ENCODE results near the gene IL18RAP. TPM values are rescaled to one million over a fixed set of nuclear protein-coding genes. Genes with fewer than 3 reads are reported as not detected.

Gene IL18RAP, protein sequence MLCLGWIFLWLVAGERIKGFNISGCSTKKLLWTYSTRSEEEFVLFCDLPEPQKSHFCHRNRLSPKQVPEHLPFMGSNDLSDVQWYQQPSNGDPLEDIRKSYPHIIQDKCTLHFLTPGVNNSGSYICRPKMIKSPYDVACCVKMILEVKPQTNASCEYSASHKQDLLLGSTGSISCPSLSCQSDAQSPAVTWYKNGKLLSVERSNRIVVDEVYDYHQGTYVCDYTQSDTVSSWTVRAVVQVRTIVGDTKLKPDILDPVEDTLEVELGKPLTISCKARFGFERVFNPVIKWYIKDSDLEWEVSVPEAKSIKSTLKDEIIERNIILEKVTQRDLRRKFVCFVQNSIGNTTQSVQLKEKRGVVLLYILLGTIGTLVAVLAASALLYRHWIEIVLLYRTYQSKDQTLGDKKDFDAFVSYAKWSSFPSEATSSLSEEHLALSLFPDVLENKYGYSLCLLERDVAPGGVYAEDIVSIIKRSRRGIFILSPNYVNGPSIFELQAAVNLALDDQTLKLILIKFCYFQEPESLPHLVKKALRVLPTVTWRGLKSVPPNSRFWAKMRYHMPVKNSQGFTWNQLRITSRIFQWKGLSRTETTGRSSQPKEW
- not detected in 3 replicates for total RNA-seq (2021)
- Bru-seq, nascent RNA = not detected
- long read RNA-seq, experiment 1 = 0 reads
- long read RNA-seq, experiment 2 = 0 reads
- long read RNA-seq, experiment 3 = 0 reads

DNA sequence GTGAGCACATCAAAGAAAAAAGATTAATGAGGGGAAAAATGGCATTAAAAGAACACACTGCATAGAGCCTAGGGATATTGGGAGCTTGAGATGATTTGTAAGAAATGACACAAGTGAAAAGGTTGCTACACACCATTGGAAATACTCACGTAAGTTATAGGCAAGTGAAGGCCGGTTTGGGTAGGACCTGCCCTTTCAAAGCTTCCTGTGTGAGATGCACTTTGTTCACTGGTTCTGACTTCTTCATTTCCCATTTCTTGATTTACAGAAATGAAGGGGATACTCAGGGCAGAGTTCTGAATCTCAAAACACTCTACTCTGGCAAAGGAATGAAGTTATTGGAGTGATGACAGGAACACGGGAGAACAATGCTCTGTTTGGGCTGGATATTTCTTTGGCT is at the start of gene IL18RAP:
Gene IL18RAP, plus strand, starts transcription at position 251 of the 400 bp plus-strand sequence. Its CDS starts 118 bp downstream, at position 369.
- TF ChIP-seq, protein P1, sequence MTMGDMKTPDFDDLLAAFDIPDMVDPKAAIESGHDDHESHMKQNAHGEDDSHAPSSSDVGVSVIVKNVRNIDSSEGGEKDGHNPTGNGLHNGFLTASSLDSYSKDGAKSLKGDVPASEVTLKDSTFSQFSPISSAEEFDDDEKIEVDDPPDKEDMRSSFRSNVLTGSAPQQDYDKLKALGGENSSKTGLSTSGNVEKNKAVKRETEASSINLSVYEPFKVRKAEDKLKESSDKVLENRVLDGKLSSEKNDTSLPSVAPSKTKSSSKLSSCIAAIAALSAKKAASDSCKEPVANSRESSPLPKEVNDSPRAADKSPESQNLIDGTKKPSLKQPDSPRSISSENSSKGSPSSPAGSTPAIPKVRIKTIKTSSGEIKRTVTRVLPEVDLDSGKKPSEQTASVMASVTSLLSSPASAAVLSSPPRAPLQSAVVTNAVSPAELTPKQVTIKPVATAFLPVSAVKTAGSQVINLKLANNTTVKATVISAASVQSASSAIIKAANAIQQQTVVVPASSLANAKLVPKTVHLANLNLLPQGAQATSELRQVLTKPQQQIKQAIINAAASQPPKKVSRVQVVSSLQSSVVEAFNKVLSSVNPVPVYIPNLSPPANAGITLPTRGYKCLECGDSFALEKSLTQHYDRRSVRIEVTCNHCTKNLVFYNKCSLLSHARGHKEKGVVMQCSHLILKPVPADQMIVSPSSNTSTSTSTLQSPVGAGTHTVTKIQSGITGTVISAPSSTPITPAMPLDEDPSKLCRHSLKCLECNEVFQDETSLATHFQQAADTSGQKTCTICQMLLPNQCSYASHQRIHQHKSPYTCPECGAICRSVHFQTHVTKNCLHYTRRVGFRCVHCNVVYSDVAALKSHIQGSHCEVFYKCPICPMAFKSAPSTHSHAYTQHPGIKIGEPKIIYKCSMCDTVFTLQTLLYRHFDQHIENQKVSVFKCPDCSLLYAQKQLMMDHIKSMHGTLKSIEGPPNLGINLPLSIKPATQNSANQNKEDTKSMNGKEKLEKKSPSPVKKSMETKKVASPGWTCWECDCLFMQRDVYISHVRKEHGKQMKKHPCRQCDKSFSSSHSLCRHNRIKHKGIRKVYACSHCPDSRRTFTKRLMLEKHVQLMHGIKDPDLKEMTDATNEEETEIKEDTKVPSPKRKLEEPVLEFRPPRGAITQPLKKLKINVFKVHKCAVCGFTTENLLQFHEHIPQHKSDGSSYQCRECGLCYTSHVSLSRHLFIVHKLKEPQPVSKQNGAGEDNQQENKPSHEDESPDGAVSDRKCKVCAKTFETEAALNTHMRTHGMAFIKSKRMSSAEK (CRISPR knock-in tag; IDR thresholded peaks at IDR 0.05; ENCODE audit: borderline replicate concordance) = no peak
- TF ChIP-seq ESRRA (CRISPR knock-in tag; IDR thresholded peaks at IDR 0.05; ENCODE audit: borderline replicate concordance) = no peak
- TF ChIP-seq ZNF416 (CRISPR knock-in tag; IDR thresholded peaks at IDR 0.05) = no peak
- no peak for TF ChIP-seq MYBL2 (CRISPR knock-in tag; IDR thresholded peaks at IDR 0.05)
- no peak for TF ChIP-seq NFE2L1 (CRISPR knock-in tag; IDR thresholded peaks at IDR 0.05)
- no peak for TF ChIP-seq TEAD1 (CRISPR knock-in tag; IDR thresholded peaks at IDR 0.05)
- TF ChIP-seq SOX15 (CRISPR knock-in tag; IDR thresholded peaks at IDR 0.05) = no peak
- no peak within 1 kb of the TSS for H3K4me3 Mint-ChIP-seq
- DNase-seq (ENCODE audit: low spot score) = no peak
- no peaks in the 10 kb centered on the region for H3K36me3 Mint-ChIP-seq
- no peaks in the 10 kb centered on the region for H3K4me1 Mint-ChIP-seq
- CTCF ChIA-PET = no interaction called here
- H3K27me3 Mint-ChIP-seq (ENCODE audit: low read depth) = no peaks in the 10 kb centered on the region; the same call in none of the 2 replicates
- no peak within 1 kb of the TSS for H3K27ac Mint-ChIP-seq
- ATAC-seq = no peak
- peaks cover 12% of the 10 kb centered on the region for H3K9me3 Mint-ChIP-seq
- POLR2A ChIA-PET = no interaction called here

DNA sequence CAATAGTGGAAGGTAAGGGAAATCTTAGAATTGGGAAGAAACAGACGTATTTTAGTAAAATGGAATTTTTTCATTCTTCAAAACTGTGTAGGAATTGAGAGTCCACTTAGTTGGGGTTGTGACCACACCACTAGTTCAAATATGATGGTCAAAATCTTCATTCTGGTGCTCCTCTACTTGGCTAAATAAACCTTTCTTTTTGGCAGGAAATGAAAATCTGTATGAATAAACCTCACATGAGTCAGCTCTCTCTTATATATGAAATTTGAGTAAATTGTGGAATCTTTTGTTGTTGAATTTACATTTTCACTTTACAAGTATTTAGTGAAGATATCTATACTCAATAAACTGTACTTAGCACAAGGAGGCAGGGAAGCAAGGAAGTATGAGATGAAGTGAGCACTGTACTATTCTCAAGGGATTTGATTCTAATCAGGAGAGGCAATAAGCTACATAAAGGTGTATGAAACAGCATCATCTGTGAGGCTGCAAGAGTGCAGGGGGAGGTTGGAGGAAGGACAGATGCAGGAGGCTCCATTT is 46.8 kb upstream of the IL18RAP start:
- peaks cover 23% of the 10 kb centered on the region for H3K36me3 Mint-ChIP-seq
- H3K27ac Mint-ChIP-seq = no peak overlapping the region
- no peaks in the 10 kb centered on the region for H3K4me1 Mint-ChIP-seq
- POLR2A ChIA-PET = no interaction called here
- H3K9me3 Mint-ChIP-seq = peaks cover 64% of the 10 kb centered on the region
- peaks cover 21% of the 10 kb centered on the region for H3K27me3 Mint-ChIP-seq (ENCODE audit: low read depth)
- ATAC-seq = no peak
- TF ChIP-seq ZNF232 (CRISPR knock-in tag; IDR thresholded peaks at IDR 0.05) (no peak), ZNF263 (CRISPR knock-in tag; IDR thresholded peaks at IDR 0.05; ENCODE audit: low read depth) (no peak), SMAD3 (CRISPR knock-in tag; IDR thresholded peaks at IDR 0.05; ENCODE audit: borderline replicate concordance) (no peak), TP53 (CRISPR knock-in tag; IDR thresholded peaks at IDR 0.05) (no peak), RELA (CRISPR knock-in tag; IDR thresholded peaks at IDR 0.05; ENCODE audit: borderline replicate concordance) (no peak), PRRX2 (CRISPR knock-in tag; IDR thresholded peaks at IDR 0.05) (no peak)
- TF ChIP-seq, protein P2, sequence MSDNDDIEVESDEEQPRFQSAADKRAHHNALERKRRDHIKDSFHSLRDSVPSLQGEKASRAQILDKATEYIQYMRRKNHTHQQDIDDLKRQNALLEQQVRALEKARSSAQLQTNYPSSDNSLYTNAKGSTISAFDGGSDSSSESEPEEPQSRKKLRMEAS (CRISPR knock-in tag; IDR thresholded peaks at IDR 0.05) = no peak
- TF ChIP-seq, protein P3, sequence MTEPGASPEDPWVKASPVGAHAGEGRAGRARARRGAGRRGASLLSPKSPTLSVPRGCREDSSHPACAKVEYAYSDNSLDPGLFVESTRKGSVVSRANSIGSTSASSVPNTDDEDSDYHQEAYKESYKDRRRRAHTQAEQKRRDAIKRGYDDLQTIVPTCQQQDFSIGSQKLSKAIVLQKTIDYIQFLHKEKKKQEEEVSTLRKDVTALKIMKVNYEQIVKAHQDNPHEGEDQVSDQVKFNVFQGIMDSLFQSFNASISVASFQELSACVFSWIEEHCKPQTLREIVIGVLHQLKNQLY (CRISPR knock-in tag; IDR thresholded peaks at IDR 0.05) = no peak
- CTCF ChIA-PET = no interaction called here
- no peak overlapping the region for H3K4me3 Mint-ChIP-seq
- no peak for DNase-seq (ENCODE audit: low spot score)

DNA sequence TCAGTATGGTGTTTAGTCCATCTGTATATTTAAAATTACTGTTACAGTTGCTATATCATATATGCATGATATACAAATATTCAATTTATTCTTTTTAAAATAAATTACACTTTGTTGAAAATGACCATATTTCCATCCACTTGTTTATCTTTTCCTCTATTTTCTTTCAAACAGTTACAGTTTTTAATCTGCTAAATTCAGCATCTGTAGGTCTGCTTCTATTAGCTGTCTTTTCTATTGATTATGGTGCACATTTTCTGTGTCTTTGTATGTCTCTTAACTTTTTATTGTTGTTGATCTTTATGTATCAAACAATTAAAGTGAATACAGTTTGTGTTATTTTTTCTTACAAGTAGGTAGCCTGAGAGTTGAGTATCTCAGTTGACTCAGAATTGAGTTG is 39.2 kb upstream of the IL18RAP start:
- no peak overlapping the region for H3K27ac Mint-ChIP-seq
- peaks cover 8% of the 10 kb centered on the region; the same call in 1 of the 2 replicates for H3K27me3 Mint-ChIP-seq (ENCODE audit: low read depth)
- ATAC-seq (no peak), DNase-seq (ENCODE audit: low spot score) (no peak)
- ChIA-PET CTCF (no interaction called here), POLR2A (no interaction called here)
- TF ChIP-seq KAT7 (CRISPR knock-in tag; IDR thresholded peaks at IDR 0.05; ENCODE audit: borderline replicate concordance) (no peak), NR1H2 (CRISPR knock-in tag; IDR thresholded peaks at IDR 0.05) (no peak)
- H3K4me3 Mint-ChIP-seq = no peak overlapping the region
- H3K9me3 Mint-ChIP-seq = peaks cover 71% of the 10 kb centered on the region
- H3K4me1 Mint-ChIP-seq = no peaks in the 10 kb centered on the region
- H3K36me3 Mint-ChIP-seq = peaks cover 37% of the 10 kb centered on the region

All from WTC11 (cell line).